CD4-positive, alpha-beta T cell treated with Interleukin-17A for 4 hours (primary cell): ENCODE results near the gene PLXND1.
A peak's percentile ranks its signal among the peaks of the same experiment; 100 is the strongest.
"Not testable (repeated sequence)": the region's sequence is repeated elsewhere in the genome, so short reads cannot be mapped to it uniquely, and the experiment has no call there.

Experiments
- DNase-seq: peaks from one replicate; pipeline ENCODE4 v3.0.0-alpha.2; 2020; ENCODE audit warnings: mixed read lengths

The PLXND1 gene

DNA sequence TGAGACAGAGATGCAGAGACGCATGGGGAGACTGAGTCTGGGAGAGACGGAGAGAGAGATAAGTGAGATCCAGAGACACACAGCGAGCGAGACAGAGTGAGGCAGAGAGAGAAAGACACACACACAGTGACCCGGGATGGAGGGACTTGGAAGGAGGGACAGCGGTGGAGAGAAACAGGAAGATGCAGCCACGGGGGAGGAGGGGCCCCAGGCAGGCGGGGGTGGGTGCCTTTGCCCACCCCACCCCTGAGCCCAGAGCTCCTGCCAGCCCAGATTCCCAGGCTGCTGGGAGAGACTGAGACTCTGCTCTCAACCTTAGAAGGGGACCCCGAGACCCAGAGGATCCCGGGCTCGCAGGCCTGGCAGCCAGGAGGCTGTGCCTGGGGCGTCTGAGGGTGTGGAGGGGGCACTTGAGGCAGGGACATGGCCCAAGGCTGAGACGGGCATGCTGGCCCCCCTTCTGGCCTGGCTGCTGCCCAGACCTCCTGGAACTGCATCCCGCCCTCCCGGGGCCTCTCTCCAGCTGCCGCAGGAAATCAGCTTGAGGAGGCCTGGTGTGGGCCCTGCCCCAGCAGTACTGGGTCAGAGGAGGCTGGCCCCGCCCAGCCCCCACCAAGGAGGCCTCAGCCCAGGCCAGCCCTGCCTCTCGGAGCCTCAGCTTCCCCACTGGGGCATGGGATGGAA is 45.4 kb downstream of the PLXND1 start:
- no peak for DNase-seq

GRCh38 chr3:129560269-129560787 is 46.1 kb downstream of the PLXND1 start:
- no peak for DNase-seq

GRCh38 chr3:129559565-129560079 is 46.9 kb downstream of the PLXND1 start:
- DNase-seq: no peak

- no peak for DNase-seq
Measured at GRCh38 chr3:129558772-129559564, 47.5 kb downstream of the PLXND1 start.

DNA sequence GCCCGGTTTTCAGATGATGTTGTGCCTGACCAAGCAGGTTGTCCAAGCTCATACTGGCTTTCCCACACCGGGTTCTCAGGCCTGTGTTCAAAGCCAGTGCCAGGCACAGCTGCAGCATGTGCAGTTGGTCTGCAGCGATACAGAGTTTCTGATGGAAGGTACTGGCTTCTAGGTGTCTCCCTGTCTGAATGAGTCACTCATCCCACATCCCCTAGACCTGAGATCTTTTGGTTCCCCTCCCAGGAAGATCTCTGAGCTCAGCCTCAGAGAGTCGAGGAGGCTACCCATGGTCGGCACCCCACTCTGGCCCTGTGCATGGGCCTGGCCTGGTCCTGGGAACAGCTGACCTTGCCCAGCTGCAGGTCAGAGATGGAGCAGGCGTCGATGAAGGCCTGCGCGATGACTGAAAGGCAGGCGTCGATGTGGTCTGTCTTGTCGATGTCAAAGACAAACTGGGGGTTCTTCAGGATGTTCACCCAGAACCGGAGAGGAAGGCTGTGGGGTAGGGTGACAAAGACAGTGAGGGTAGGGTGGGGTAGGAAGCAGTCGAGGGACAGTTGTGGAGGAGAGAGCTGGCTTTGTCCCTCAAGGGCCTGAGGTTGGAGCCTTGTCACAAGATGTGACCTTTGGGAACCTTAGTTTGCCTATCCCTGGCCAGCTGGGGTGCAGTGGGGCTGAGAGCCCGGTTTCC is 48.2 kb downstream of the PLXND1 start:
- DNase-seq: no peak

GRCh38 chr3:129557548-129557894 is 49.0 kb downstream of the PLXND1 start:
- DNase-seq: no peak

DNA sequence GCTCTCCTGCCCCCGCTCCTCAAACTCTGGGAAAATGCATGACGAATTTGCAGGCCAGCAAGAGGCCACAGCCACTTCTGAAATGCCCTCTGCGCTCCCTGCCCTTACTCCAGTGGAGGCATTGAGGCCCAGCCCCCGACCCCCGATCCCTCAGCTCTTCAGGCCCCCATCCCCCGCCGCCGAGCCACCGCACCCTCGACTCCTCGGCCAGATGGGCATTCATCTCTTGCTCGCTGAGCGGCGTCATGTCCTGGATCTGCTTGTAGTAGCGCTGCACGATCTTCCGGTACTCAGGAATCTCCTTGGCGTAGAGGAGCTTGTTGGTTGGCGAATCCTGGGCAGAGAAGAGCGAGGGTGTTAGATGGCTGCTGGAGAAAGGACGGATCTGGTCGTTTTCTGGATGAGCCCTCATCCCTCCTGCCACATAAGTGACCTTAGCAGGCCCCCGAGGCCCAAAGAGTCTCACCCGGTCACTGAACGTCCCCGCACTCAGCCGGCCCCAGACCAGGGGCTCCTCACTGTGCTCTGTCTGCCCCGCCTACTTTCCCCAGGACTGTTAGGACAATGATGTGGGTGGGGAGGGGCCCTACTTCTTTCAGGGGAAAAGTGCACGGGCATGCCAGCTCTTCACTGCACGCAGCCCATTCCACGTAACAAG is 49.5 kb downstream of the PLXND1 start:
- no peak for DNase-seq

DNA sequence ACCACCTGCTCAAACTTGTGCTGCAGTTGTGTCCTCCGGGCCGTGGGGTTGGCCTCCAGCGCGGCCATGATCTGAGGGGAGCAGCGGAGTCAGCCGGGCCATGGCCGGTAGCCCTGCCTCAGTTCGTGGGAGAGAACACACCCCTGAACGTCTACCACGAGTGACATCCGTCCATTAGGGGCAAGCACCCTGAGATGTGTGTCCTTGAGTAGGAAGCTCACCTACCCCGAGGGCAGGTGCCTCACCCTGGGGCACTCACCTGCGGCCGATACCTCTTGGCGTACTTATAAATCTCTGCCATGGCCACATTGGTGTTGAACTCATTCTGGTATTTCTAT is 50.1 kb downstream of the PLXND1 start:
- no peak for DNase-seq

DNA sequence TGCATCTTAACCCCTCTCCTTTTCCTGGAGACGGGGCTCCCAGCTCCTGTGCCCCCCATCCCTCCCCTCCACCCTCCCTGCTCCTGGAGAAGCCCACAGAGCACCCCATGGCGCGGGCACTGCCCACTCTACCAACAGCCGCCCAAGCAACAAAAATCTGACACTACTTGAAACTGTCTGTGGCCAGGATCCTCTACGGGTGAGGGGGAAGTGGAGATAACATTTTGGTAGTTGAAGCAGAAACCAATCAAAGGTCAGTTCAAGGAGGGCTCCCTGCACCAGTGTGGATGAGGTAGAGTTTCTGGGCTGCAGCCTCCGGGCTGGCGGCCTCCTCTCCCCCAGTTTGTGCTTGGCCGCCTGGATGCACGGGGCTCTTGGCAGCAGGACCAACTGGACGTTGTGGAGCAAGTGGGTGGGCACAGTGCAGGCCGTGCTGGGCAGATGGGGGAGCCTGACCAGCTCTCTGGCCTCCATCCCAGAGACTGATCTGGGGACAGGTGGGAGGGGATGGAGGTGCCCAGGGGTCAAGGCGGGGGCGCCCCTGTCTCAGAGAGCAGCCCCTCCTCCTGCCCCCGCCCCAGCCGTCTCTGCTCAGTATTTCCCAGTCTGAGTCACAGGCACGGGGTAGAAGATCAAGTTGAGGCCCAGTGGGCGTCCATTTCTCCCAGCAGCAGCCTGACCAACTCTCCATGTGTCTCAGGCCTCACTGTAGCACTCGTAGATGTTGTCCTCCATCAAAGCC is 50.7 kb downstream of the PLXND1 start:
- no peak for DNase-seq

DNA sequence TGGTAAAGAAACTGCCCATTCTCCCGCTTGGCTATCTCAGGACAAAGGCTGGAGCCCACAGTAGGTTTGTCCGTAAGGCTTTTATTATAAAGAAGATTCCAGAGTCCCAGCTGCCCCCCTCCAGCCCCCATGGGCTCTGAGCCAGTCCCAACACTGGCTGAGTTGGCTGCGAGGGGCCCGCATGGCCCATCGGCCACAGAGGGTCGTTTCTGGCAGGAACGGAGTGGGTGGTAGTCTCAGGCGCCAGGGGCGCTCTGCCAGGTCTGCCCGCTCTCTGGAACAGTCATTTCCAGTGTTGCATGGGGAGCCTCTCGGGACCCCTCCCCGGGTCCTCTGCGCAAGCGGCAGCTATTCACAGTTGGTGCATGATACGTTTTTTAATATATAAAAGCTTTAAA is 51.3 kb downstream of the PLXND1 start:
- no peak for DNase-seq

- no peak for DNase-seq
Measured at GRCh38 chr3:129554356-129555152, 51.9 kb downstream of the PLXND1 start.

GRCh38 chr3:129553719-129554118 is 52.8 kb downstream of the PLXND1 start:
- DNase-seq: peak; percentile 24

- DNase-seq: no peak
Measured at GRCh38 chr3:129553171-129553570, 53.3 kb downstream of the PLXND1 start.

- no peak for DNase-seq
Measured at GRCh38 chr3:129552287-129553050, 54.0 kb downstream of the PLXND1 start.

- no peak for DNase-seq
Measured at GRCh38 chr3:129549805-129550204, 56.7 kb downstream of the PLXND1 start.

GRCh38 chr3:129549006-129549800 is 57.3 kb downstream of the PLXND1 start:
- no peak for DNase-seq

- DNase-seq: no peak
Measured at GRCh38 chr3:129548104-129548965, 58.1 kb downstream of the PLXND1 start.

- no peak for DNase-seq
Measured at GRCh38 chr3:129547241-129547640, 59.2 kb downstream of the PLXND1 start.

DNA sequence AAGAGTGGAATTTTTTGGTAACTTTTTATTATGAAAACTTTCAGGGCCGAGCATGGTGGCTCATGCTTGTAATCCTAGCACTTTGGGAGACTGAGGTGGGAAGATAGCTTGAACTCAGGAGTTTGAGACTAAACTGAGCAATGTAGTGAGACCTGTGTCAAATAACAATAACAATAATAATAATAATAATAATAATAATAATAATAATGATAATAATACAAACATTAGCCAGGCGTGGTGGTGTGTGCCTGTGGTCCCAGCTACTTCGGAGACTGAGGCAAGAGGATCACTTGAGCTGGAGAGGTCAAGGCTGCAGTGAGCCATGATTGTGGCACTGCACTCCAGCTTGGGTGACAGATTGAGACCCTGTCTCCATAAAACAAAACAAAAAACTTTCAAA is 60.5 kb downstream of the PLXND1 start:
- DNase-seq: not testable (repeated sequence)
